Nephron progenitor cell (in vitro differentiated cells): Measurements from ENCODE around the gene WDR86.

Source experiments
- DNase-seq: peaks from one replicate; pipeline ENCODE4 v3.0.0; 2021
- H3K27ac Mint-ChIP-seq: 2 replicates; pipeline ENCODE4 v1.8.0; 2021; ENCODE audit warnings: mild to moderate bottlenecking, moderate library complexity, mixed read lengths
- H3K27me3 Mint-ChIP-seq: 2 replicates; pipeline ENCODE4 v1.8.0; 2021; ENCODE audit warnings: mild to moderate bottlenecking, low read depth, mixed read lengths; ENCODE audit not compliant: poor library complexity
- H3K36me3 Mint-ChIP-seq: 2 replicates; pipeline ENCODE4 v1.8.0; 2021; ENCODE audit warnings: low read depth, mixed read lengths
- H3K4me1 Mint-ChIP-seq: 2 replicates; pipeline ENCODE4 v1.8.0; 2021; ENCODE audit warnings: mixed read lengths
- H3K4me3 Mint-ChIP-seq: 2 replicates; pipeline ENCODE4 v1.8.0; 2021; ENCODE audit warnings: mild to moderate bottlenecking, moderate library complexity, mixed read lengths
- H3K9me3 Mint-ChIP-seq: 2 replicates; pipeline ENCODE4 v1.8.0; 2021; ENCODE audit warnings: mild to moderate bottlenecking, moderate library complexity, mixed read lengths
- TF ChIP-seq, protein P1 (sequence below): fragments of 200-600 bp; sonication (generic); IDR thresholded peaks from 2 replicates; pipeline ENCODE4 v1.5.0; 2021; ENCODE audit warnings: antibody characterized with exemption

Gene WDR86

DNA sequence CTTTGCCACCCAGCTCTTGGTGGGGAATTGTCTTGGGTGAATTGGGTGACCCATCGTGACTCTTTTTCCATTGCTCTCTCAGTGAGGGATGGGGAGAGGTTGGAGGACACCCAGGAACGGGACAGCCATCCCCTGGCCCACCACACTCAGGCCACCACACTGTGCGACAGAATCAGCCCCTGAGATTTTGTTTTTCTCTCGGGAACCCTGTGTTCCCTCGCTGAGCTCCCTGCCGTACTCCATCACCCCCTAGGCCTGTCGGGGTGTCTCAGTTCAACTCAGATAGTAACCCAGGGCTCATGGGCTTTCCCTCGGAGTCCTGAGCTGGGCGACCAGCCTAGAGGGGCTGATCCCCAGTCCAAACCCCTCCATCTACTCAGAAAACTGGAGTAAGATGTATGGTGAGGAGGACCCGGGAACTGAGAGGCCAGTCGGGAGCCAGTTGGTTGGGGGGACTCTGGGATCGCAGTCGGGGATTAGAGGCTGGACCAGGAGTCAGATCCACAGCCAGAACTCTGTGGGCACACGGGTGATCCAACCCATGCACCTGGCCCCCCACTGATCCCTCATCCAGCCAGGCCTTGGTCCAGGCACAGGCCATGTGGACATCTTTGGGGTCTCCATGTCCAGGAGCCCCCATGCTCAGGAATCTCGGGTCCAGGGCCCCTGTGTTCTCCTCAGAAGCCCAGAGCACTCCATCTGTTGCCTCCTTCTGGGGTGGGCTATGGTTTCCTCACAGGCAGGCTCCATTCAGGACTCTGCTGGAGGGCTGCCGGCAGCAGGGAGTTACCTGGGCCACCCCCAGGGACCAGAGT lies 20.8 kb upstream of the WDR86 start:
- Mint-ChIP-seq H3K4me3 (no peak overlapping the region), H3K36me3 (no peaks in the 10 kb centered on the region), H3K9me3 (no peaks in the 10 kb centered on the region), H3K27ac (no peak overlapping the region), H3K4me1 (peaks cover 59% of the 10 kb centered on the region), H3K27me3 (peaks cover 9% of the 10 kb centered on the region)
- DNase-seq: no peak
- TF ChIP-seq, protein P1, sequence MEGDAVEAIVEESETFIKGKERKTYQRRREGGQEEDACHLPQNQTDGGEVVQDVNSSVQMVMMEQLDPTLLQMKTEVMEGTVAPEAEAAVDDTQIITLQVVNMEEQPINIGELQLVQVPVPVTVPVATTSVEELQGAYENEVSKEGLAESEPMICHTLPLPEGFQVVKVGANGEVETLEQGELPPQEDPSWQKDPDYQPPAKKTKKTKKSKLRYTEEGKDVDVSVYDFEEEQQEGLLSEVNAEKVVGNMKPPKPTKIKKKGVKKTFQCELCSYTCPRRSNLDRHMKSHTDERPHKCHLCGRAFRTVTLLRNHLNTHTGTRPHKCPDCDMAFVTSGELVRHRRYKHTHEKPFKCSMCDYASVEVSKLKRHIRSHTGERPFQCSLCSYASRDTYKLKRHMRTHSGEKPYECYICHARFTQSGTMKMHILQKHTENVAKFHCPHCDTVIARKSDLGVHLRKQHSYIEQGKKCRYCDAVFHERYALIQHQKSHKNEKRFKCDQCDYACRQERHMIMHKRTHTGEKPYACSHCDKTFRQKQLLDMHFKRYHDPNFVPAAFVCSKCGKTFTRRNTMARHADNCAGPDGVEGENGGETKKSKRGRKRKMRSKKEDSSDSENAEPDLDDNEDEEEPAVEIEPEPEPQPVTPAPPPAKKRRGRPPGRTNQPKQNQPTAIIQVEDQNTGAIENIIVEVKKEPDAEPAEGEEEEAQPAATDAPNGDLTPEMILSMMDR: no peak

DNA sequence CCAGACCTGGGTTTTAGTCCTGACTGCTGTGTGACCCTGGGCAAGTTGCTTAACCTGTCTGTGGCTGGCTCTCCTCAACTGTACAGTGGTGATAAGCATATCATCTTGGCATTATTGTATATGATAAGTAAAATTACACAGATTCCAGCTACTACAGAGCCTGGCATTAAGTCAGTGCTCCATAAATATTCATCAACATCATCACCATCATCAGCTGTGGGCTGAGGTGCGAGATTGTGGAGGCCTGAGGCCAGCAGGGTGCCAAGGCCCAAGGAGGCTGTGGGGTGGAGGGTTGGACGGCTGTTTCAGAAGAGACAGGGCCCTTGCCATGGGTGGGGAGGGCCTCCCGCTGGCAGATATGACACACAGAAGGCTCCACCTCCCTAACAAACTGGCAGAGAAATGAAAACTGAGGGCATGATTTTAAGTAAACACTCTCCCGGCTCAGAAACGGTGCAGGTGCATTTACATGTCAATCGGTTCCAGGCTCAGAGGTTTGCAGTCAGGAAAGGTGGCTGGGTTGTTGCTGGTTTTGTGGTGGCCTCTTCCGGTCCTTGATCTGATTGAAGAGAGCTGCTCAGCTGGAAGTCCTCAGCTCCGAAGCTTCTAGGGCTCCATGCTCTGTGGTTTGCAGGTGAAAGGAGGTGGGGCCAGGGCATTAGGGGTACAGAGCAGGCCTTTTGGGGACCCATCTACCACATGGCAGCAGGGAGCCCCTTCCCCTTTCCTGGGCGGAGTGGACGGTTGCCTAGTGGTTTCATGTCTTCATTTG lies 19.9 kb upstream of the WDR86 start:
- Mint-ChIP-seq H3K36me3 (no peaks in the 10 kb centered on the region), H3K4me3 (peak overlapping the region; percentile 13), H3K9me3 (no peaks in the 10 kb centered on the region), H3K27me3 (peaks cover 11% of the 10 kb centered on the region), H3K4me1 (peaks cover 53% of the 10 kb centered on the region), H3K27ac (peak overlapping the region; percentile 100)
- no peak for DNase-seq
- TF ChIP-seq, protein P1: no peak

DNA sequence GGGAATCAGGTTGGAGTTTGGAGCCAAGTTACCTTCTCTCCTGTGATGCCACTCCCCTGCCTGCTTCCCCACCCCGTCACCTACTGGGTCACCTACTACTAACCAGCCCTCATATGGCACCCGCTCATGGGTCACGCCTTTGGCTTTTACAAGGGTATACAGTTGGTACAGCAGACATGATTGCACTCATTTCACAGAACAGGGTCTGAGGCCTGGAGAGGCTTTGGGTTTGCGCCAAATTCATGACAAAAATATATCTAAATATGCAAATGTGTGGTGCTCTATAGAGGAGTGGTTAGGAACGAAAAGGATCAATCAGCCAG lies 19.4 kb upstream of the WDR86 start:
- Mint-ChIP-seq H3K27ac (peak overlapping the region; percentile 100), H3K4me1 (peaks cover 50% of the 10 kb centered on the region), H3K27me3 (peaks cover 15% of the 10 kb centered on the region), H3K36me3 (no peaks in the 10 kb centered on the region), H3K9me3 (peaks cover 4% of the 10 kb centered on the region), H3K4me3 (no peak overlapping the region)
- TF ChIP-seq, protein P1: no peak
- no peak for DNase-seq

GRCh38 chr7:151428378-151429236 lies 18.8 kb upstream of the WDR86 start:
- peak; percentile 74 for DNase-seq
- no peaks in the 10 kb centered on the region for H3K36me3 Mint-ChIP-seq
- TF ChIP-seq, protein P1: no peak
- peak overlapping the region; percentile 74 for H3K4me3 Mint-ChIP-seq
- peaks cover 50% of the 10 kb centered on the region for H3K4me1 Mint-ChIP-seq
- peaks cover 17% of the 10 kb centered on the region for H3K27me3 Mint-ChIP-seq
- H3K27ac Mint-ChIP-seq: peak overlapping the region; percentile 100
- H3K9me3 Mint-ChIP-seq: peaks cover 10% of the 10 kb centered on the region

GRCh38 chr7:151427705-151428377 lies 18.0 kb upstream of the WDR86 start:
- H3K4me1 Mint-ChIP-seq: peaks cover 50% of the 10 kb centered on the region
- peaks cover 17% of the 10 kb centered on the region for H3K27me3 Mint-ChIP-seq
- H3K4me3 Mint-ChIP-seq: peak overlapping the region; percentile 74
- H3K36me3 Mint-ChIP-seq: peaks cover 4% of the 10 kb centered on the region
- peaks cover 18% of the 10 kb centered on the region for H3K9me3 Mint-ChIP-seq
- peak overlapping the region; percentile 100 for H3K27ac Mint-ChIP-seq
- TF ChIP-seq, protein P1: no peak
- no peak for DNase-seq
